Left ventricle myocardium superior (tissue), 1 donor: ENCODE data around the gene FHOD1. TPM values are rescaled to one million over a fixed set of nuclear protein-coding genes. Genes with fewer than 3 reads are reported as not detected.

Source experiments
- ATAC-seq: fragments of 200-7000 bp; cut with Tn5 transposase; one replicate; pipeline ENCODE4 v1.9.1; 2020; ENCODE audit warnings: mild to moderate bottlenecking, moderate library complexity
- DNase-seq: peaks from one replicate; pipeline ENCODE4 v3.0.0-alpha.2; 2020
- intact Hi-C: fragments of 100-400 bp; cut with micrococcal nuclease; formaldehyde crosslinking; loops from one replicate; pipeline ENCODE4 v1.11.0; 2022
- total RNA-seq: library from RNA; stranded (reverse); fragmentation: NEBNext Ultra II Directional; extraction: Animal tissue kit (Norgen Biotek cat#: 25700); gene quantifications from one replicate; pipeline ENCODE4 v1.2.1, GENCODE V29; 2021
- donor health status: DM: no; HTN: yes; CAD: no; lungs with severe emphysema.

Gene FHOD1
- total RNA-seq, 1 donor from 2014 or later: 14.5 TPM

DNA sequence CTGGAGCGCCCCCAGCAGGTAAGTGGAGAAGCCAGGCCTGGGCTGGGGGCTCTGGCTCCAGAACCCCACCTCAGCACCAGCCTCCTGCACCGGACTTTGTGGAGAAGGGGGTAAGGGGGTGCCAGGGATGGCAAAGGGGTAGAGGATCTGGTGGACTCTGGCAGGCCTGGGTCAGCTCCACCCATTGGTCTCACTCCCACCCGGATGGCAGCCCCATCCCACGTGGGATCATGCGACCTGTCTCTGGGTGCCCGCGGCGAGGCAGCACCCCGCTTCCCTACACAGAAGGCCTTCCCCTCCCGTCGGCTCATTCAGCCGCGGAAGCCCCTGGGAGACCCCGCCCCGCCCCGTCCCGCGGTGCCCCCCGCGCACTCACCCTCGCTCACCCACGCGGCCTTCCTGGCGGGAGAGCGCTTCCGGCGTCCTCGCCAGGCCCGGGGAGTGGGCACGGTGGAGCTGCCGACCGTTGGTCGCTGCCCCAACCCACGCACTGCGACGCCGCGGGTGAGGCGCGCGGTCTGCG is 31.6 kb upstream of the FHOD1 start:
- intact Hi-C loops: no loop called here
- ATAC-seq (peak; percentile 12), DNase-seq (peak; percentile 28)

DNA sequence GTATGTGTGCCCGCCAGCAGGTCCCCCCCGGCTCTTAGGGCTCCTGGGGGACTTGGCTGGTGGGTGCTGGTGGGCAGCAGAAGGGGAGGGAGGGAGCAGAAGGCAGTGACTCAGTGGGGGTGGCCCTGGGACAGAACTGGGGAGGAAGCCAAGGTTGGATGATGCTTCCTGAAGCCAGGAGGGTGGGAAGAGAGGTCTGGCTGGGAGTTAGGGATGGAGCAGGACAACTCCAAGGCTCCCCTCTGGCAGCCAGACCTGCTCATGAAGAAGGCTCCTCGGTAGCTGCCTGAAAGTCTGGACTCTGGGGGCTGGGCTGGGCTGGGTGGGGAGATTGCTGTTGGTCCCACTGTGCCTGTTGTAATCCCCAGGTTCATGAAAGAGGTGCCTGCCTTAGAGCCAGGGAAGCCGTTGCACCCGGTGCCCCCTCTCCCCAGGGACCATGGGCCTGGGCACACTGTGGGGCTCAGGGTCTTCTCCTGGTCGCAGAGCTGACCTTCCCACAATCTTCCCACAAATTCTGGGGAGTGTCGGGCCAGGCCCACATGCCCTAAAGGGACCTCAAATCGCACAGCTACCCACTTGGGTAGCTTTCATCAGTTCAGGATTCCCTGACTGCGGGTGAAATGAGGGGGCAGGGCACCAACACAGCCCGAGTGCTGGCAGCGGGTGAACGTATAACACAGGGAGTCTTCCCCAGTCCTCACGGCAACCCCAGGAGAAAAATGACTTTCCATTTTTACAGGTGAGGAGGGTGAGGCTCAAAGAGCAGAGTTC is 30.9 kb upstream of the FHOD1 start:
- DNase-seq (no peak), ATAC-seq (peak; percentile 9)
- intact Hi-C loops: no loop called here

DNA sequence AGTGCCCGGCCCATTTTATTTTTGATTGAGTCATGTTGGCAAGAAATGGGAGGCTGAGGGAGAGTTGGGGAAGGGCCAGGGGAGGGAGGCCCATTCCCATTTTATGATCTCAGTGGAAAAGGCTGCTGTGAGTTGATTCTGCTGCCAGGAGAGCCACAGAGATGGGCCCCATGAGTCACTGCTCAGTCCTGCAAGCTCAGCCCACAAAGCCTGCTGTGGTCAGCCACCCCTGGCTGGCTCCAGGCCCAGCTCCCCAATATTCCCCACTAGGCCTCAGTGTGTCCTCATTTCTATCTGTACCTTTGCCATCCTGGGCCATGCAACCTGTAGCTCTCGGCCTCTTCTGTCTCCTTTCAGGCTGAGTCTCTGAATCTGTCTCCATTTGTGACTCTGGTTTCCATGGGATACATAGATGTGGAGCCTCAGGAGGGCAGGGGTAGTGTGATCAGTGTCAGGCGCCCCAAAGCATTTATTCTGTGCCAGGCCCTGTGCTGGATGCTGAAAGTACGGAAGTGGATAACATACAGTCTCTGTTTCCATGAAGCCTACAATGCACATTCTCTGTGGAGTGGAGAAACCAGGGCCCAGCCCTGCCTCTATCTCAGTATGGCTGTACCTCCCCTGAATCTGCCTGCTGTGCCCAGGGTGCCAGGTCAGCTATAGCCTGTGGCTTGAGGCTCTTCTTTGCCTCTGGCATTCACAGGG is 30.2 kb upstream of the FHOD1 start:
- intact Hi-C loops: no loop called here
- peak; percentile 18 for ATAC-seq
- no peak for DNase-seq

DNA sequence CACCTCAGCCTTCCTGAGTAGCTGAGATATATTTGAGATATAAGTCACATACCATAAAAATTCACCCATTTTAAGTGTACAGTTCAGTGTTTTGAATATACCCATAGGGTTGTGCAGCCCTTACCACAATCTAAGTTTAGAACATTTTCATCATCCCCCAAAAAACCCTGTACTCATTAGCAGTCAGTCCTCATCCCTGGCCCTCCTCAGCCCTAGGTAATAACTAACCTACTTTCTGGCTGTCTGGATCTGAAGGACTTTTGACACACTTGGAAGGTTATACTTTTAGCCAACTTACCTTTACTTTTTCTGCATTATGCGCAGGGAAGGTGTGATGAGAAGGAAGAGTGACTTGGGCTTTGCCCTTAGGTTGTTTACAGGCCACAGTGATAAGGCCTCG is 28.0 kb upstream of the FHOD1 start:
- DNase-seq (no peak), ATAC-seq (no peak)
- intact Hi-C loops: no loop called here

DNA sequence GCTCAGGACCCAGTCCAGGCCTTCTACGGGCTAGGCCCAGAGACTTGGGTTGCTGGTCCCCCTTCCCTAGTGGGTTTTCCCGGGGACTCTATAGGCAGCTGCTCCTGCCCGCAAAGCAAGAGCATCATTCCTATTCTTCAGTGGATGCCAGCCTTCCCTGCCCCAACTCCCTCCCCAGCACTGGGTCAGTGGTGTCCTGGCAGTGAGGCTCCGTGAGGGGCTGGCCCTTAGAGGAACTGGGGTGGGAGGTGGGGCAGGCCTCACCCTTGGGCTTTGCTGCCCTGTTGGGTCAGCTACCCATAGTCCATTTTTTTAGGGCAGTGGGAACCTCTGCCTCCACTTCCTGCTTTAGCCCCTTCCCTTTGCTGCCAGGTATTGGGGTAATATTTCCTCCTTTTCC is 24.2 kb upstream of the FHOD1 start:
- ATAC-seq: no peak
- no peak for DNase-seq

DNA sequence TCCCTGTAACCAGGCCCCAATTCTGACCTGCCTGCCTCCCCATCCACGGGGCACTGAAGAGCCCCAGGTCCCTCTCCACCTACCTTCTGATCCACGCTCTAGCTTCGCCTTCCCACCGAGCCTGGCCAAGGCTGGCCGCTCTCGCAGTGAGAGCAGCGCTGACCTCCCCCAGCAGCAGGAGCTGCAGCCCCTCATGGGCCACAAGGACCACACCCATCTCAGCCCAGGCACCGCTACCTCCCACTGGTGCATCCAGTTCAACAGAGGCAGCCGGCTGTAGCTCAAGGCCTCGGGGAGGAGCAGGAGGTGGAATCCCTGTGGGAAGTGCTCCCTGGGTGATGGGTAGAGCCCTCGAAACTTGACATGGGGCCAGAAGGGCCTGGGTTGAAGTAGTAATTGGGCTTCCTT is 23.7 kb upstream of the FHOD1 start:
- intact Hi-C loops: no loop called here
- no peak for ATAC-seq
- no peak for DNase-seq

More for the DNA sequence above, 24.2 kb upstream of the FHOD1 start:
- intact Hi-C loops: no loop called here

DNA sequence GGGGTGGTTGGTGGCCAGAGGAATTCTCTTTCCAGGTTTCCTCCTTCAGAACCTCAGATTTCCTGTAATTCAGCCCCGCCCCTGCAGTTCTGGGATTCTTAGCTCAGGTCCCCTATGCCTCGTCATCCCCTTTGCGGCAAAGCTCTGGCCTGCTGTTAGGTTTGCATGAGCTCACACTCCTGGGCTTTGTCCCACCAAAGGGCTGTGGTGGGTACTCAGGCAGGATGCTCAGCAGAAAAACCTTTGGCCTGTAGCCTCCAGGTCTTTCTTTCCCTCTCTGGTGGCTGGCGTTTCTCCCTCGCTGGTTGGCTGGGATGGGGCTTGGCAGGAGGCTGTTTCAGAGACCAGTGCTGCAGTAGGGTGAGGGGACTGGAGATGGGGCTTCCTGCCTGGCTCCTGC is 22.5 kb upstream of the FHOD1 start:
- intact Hi-C loops: no loop called here
- ATAC-seq: no peak
- DNase-seq: no peak

DNA sequence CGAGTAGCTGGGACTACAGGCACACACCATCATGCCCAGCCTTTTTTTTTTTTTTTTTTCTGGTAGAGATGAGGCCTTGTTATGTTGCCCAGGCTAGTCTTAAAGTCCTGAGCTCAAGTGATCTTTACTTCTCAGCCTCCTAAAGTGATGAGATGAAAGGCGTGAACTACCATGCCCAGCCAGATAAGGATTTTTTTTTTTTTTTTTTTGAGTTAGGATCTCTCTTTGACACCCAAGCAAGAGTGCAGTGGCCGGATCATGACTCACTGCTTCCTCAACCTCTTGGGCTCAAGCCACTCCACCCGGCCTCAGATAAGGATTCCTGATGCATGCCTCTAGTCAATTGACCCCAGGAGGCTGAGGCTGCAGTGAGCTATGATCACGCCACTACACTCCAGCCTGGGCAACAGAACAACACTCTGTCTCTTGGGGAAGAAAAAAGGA is 20.9 kb upstream of the FHOD1 start:
- ATAC-seq (peak; percentile 85), DNase-seq (peak; percentile 58)
- intact Hi-C loops: no loop called here

DNA sequence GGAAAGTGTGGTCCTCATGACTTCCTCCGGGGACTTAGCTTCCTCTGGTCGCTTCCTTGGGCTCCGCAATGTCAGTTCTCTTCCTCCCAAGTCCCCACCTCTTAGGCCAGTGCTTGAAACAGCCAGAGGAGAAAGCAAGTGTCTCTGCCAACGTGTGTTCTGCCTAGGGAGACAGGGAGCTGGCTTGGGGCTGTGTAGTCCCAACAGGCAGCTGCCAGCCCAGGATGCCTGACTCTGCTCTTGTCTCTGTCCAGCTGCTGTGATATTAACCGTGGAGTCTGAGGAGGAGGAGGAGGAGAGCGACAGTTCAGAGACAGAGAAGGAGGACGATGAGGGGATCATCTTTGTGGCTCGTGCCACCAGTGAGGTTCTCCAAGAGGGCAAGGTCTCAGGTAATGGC is 18.6 kb upstream of the FHOD1 start:
- DNase-seq (no peak), ATAC-seq (no peak)
- intact Hi-C loops: no loop called here

DNA sequence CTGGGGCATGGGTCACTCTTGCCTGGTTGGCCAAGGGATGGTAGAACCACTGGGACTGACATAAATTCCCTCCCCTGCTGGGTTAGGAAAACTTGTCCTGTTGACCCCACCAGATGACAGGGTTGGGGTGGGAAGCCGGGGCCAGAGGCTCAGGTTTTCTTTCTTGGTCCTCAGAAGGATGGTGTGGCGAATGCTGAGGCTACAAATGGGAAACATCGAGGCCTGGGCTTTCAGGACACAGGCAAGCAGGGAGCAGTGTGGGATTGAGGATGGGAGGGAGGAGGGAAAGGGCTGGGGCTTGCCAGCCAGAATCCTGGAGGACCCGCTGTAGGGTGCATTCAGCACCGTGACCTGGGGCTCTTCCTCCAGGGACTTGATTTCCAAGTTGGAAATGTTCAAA is 17.6 kb upstream of the FHOD1 start:
- DNase-seq: no peak
- intact Hi-C loops: no loop called here
- ATAC-seq: no peak

DNA sequence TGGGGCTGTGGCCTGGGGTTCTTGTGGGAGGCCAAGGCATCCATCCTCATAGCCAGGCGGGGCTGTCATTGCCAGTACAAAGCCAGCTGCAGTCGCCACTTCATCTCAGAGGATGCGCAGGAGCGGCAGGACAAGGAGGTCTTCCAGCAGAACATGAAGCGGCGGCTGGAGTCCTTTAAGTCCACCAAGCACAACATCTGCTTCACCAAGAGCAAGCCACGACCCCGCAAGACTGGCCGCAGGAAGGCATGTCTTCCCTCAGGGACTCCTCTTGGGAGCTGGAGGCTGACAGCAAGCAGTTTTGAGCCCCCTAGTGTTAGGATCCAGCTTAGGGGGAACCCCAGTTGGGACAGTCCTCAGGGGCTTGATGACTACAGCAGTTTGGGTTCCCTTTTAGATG is 17.0 kb upstream of the FHOD1 start:
- DNase-seq (no peak), ATAC-seq (no peak)
- intact Hi-C loops: no loop called here

DNA sequence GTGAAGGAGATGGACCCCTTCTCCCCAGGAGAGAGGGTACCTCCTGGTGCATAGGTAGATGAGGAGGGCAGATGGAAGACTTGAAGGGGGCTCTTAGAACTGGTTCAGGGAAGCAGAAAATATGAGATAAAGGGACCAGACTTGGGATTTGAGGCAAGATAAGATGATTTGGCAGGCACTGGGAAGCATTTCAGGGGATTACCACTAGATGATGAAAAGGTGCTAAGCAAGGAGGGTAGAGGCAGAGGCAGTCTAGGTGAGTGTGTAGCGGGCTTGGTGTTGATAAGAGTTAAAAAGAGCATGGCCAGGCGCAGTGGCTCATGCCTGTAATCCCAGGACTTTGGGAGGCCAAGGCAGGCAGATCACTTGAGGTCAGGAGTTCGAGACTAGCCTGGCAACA is 15.9 kb upstream of the FHOD1 start:
- ATAC-seq (no peak), DNase-seq (no peak)
- intact Hi-C loops: no loop called here

DNA sequence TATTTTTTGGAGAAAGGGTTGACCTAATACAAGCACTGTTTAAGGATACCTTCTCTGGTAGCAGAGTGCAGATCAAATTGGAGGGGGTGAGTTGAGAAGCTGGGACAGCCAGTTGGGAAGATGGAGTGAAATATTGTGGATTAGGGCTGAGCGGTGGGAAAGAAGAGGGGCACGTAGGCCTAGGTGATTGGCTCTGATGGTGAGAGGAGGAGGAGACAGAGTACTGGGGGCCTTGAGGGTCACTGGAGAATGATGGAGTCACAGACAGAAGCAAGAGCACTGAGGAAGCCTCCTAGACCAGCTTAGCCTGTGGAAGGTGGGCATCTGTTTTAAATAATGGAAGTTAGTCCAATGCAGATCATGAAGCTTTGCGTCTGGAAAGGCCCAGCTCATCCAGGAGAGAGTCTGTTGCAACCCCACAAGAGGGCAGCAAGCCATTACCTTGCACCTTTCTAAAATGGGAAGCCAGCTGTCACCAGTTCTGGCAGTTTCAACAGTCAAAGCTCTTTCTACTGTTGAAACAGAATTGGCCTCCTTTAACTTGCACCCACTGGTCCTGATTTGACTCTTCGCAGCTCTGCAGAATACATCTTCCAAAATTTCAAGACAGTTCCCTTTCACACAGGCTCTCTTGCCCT is 13.3 kb upstream of the FHOD1 start:
- intact Hi-C loops: no loop called here
- DNase-seq (no peak), ATAC-seq (peak; percentile 85)

DNA sequence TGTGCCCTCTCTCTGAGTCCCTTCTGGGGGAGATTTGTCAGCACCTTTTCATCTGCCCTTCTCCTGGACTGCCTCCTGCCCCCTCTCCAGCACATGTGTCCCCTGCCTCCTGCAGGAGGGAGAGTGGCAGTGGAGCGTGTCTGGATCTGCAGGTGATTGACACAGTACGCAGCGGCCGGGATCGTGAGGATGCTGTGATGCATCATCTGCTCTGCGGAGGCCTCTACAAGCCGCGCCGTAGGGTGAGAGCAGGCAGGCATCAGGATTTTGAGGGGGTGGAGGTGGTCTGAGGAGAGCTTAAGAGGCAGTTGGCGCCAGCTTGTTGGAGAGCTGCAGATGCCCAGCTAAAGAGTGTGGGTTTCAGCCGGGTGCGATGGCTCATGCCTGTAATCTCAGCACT is 12.4 kb upstream of the FHOD1 start:
- no peak for ATAC-seq
- intact Hi-C loops: no loop called here
- DNase-seq: no peak

DNA sequence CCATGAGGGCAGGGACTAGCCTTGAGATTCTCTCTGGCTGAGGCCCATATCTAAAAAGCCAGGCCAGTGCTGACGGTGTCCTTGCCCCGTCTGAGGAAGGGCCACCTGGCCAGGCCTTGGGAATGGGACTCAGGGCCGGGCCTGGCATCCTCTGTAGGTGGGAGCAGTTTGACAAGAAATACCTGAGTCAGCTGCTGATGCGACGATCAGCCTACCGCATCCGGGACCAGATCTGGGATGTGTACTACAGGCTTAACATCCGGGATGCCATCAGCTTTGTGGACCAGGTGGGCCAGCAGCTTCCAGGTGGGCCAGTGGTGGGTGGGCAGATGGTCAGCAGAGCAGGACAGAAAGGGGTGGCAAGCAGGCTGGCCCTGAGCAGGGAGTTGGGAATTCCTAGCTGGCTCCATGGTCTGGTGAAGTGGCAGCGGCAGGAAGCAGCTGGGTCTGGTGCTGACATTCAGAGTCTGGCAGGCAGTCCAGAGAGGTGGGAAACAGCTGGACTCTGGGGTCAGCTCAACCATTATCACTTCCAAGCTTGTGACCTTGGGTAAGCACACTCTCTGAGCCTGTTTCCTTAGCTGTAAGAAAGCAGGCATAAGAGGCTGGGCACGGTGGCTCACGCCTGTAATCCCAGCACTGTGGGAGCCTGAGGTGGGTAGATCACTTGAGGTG is 11.0 kb upstream of the FHOD1 start:
- ATAC-seq (no peak), DNase-seq (no peak)

DNA sequence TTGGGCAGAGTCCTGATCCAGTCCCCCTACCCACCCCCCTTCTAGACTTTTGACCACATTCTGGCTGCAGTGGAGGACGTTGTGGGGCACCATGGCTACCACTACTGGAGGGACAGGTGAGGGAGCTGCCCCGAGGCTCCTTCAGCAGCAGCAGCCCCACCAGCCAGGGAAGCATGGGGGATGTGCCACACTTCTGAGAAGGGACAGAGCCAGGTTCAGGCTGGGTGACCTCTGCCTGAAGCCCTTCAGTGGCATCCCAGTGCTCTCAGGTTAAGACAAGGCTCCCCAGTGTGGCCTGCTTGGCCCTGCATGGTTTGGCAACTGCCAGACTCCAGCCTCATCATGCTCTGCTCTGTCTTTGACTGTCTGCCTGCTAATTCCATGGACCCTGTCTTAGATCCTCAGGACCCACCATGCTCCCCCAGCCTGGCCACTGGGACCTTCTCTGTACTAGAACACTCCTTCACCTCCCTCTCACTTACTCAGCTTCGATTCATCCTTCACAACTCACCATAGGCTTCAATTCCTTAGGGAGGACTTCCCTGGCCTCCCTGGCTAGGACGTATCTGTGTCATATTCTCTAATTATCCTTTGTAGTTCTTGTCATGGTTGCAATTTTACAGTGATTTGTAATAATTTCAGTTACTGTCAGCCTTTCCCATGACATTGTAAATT is 10.3 kb upstream of the FHOD1 start:
- no peak for ATAC-seq
- intact Hi-C loops: no loop called here
- DNase-seq: no peak

More for the DNA sequence above, 11.0 kb upstream of the FHOD1 start:
- intact Hi-C loops: no loop called here

DNA sequence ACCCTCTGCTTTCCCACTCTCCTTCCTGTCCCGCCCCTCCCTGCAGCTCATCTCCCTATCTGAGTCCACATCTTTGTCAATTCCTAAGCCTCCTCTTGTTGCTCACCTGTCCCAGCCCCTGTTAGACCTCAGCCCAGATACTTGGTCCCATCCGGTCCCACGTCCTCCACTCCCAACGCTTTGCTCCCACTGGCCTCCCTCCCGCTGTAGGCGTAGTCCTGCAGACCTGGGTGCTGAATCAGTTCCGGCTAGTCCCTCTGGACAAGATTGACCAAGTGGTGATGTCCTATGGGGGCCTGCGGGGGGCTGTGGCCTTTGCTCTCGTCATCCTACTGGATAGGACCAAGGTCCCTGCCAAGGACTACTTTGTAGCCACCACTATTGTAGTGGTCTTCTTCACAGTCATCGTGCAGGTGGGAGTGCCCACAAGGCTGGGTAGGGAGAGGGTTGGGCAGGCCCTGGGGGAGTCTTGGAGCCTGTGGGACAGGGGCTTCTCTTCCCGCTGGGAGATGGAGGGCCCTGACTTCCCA is 9.5 kb upstream of the FHOD1 start:
- ATAC-seq (no peak), DNase-seq (no peak)
- intact Hi-C loops: no loop called here

DNA sequence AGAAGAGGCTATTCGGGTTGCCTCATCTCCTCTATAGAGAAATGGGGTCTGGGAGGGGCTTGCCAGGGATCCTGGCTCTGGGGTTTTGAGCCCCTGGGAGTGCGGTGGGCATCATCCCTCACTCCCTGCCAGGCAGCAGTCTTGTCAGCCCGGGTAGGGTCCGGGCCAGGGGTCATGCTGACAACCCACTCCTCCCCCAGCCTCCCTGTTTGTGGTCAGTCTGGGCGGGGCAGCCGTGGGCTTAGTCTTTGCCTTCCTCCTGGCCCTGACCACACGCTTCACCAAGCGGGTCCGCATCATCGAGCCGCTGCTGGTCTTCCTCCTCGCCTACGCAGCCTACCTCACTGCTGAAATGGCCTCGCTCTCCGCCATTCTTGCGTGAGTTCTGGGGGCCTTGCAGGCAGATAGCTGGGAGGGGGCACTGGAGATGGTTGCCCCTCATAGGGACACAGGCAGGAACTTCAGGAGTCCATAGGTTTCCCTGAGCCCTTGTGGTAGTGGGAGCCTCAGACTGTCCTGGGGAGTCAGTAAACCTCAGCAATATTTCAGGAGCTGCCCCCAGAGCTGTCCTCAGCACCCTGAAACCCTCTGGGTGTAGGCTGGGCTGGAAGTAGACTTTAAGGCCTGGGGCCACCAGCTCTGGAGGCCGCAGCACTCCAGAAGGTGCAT is 8.4 kb upstream of the FHOD1 start:
- intact Hi-C loops: no loop called here
- no peak for ATAC-seq
- no peak for DNase-seq
